ENCODE results near the gene LRRC71.

- TF ChIP-seq TAF1 (IDR thresholded peaks at IDR 0.05; ENCODE audit: borderline replicate concordance, low read depth, low read length), result no peak
- no peak for TF ChIP-seq POLR2AphosphoS5 (IDR thresholded peaks at IDR 0.05; ENCODE audit: low read depth, low read length)
- TF ChIP-seq GATA2 (CRISPR knock-in tag; IDR thresholded peaks at IDR 0.05), result no peak
- TF ChIP-seq MEF2A (IDR thresholded peaks at IDR 0.05; ENCODE audit: borderline replicate concordance, low read depth), result no peak
- no peak for TF ChIP-seq CTCF (IDR thresholded peaks at IDR 0.05)
- no peak for TF ChIP-seq EP300 (IDR thresholded peaks at IDR 0.05; ENCODE audit: borderline replicate concordance in 1 of 2, low read depth in 1 of 2, low read length in 1 of 2)
- no peak for TF ChIP-seq RFX5 (IDR thresholded peaks at IDR 0.05; ENCODE audit: low read length)
- no peak for TF ChIP-seq YY1 (IDR thresholded peaks at IDR 0.05; ENCODE audit: low read depth)
- no peak for TF ChIP-seq SIN3A (IDR thresholded peaks at IDR 0.05; ENCODE audit: borderline replicate concordance, low read depth, low read length)
Measured at GRCh38 chr1:156944848-156945247, 24.4 kb downstream of the LRRC71 start.
